HG03025 (cell line): Measurements from ENCODE around the gene TBC1D22A.

Source experiments
- ATAC-seq: cut with Tn5 transposase; IDR thresholded peaks from one replicate; pipeline ENCODE4 v1.9.1; 2021; ENCODE audit warnings: mild to moderate bottlenecking, moderate library complexity; ENCODE audit not compliant: unreplicated experiment, low FRiP score

The TBC1D22A gene

GRCh38 chr22:46945481-46945880 lies 183.0 kb downstream of the TBC1D22A start:
- no peak for ATAC-seq

GRCh38 chr22:46946383-46946962 lies 184.0 kb downstream of the TBC1D22A start:
- no peak for ATAC-seq

GRCh38 chr22:46947516-46948257 lies 185.2 kb downstream of the TBC1D22A start:
- ATAC-seq: no peak

GRCh38 chr22:46948411-46949144 lies 186.1 kb downstream of the TBC1D22A start:
- no peak for ATAC-seq

- ATAC-seq: no peak
Measured at GRCh38 chr22:46951350-46951749, 188.9 kb downstream of the TBC1D22A start.

- ATAC-seq: no peak
Measured at GRCh38 chr22:46951973-46952372, 189.5 kb downstream of the TBC1D22A start.

- ATAC-seq: no peak
Measured at GRCh38 chr22:46953968-46954765, 191.7 kb downstream of the TBC1D22A start.

GRCh38 chr22:46954781-46955180 lies 192.3 kb downstream of the TBC1D22A start:
- ATAC-seq: no peak

- ATAC-seq: no peak
Measured at GRCh38 chr22:46956498-46957215, 194.2 kb downstream of the TBC1D22A start.

GRCh38 chr22:46957521-46957920 lies 195.1 kb downstream of the TBC1D22A start:
- no peak for ATAC-seq

GRCh38 chr22:46958191-46958590 lies 195.7 kb downstream of the TBC1D22A start:
- no peak for ATAC-seq

GRCh38 chr22:46958658-46959057 lies 196.2 kb downstream of the TBC1D22A start:
- no peak for ATAC-seq

GRCh38 chr22:46959369-46959768 lies 196.9 kb downstream of the TBC1D22A start:
- no peak for ATAC-seq

GRCh38 chr22:46961591-46962295 lies 199.3 kb downstream of the TBC1D22A start:
- no peak for ATAC-seq

- no peak for ATAC-seq
Measured at GRCh38 chr22:46962406-46962805, 200.0 kb downstream of the TBC1D22A start.

- ATAC-seq: no peak
Measured at GRCh38 chr22:46963672-46964545, 201.5 kb downstream of the TBC1D22A start.

- ATAC-seq: no peak
Measured at GRCh38 chr22:46964773-46965550, 202.5 kb downstream of the TBC1D22A start.
